Measurements from ENCODE around the gene DGKZ. TPM values are rescaled to one million over a fixed set of nuclear protein-coding genes. Genes with fewer than 3 reads are reported as not detected.
A peak's percentile ranks its signal among the peaks of the same experiment; 100 is the strongest.

DGKZ gene
- total and polyA plus RNA-seq, 8 donors = 34.6 to 65.1 (median 40.0) TPM

DNA sequence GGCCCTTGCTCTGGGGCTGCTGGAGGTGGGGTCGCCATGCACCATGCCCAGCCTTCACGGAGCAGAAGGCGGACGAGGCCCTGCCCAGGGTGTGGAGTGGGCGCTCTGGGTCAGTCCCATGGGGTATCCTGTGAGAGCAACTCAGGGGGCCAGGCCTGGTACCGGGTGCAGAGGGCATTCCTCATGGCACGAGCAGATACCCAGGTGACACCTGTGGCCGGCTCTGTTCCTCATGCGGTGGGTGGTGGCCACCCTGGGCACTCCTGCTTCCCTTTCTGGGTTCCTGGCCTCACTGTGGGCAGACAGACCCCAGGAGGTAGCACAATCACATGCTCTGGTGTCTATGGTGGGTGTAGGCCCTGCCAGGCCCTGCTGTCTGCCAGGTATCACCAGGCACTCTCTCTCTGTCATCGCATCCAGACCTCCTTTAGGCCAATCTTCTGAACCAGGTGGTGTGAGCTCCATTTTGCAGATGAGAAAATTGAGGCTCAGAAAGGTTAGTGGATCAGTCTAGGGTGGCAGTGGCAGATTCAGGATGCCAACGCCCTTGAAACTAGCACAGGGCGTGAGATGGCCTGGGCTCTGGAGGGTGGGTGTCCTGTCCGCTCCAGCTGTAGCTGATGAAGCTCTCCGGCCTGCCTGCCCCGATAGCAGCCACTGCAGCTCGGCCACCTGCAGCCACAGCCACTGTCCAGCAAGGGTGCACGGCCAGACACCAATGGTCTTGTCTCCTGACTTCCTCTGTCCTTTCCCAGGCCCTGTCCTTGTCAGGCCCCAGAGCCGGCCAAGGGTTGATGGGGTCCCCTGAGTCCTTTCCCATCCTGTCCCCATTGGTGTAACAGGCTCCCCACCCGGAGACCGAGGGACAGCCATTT lies 15.1 kb downstream of the DGKZ start:
- intact Hi-C loops (cut with DNase I) = no loop called here
- no peaks in the 10 kb centered on the region for H3K27me3 ChIP-seq
- H3K36me3 ChIP-seq = peaks cover 0 to 23% of the 10 kb centered on the region in 2 donors
- DNase-seq = peak in 1 of 4 donors; percentile 78
- H3K4me3 ChIP-seq = peak overlapping the region in 1 of 2 donors; percentile 38
- no peaks in the 10 kb centered on the region for H3K9me3 ChIP-seq
- peak overlapping the region; percentile 72 to 94 for H3K27ac ChIP-seq
- no peak for ATAC-seq
- peaks cover 17 to 85% of the 10 kb centered on the region in 2 donors for H3K4me1 ChIP-seq
- TF ChIP-seq CTCF (IDR thresholded peaks at IDR 0.05) = no peak

- peak overlapping the region; percentile 72 to 94 for H3K27ac ChIP-seq
- DNase-seq (peak in 2 of 4 donors; percentile 81 to 91), ATAC-seq (peak; percentile 71)
- peak overlapping the region in 1 of 2 donors; percentile 38 for H3K4me3 ChIP-seq
- intact Hi-C loops (cut with DNase I) = no loop called here
- no peaks in the 10 kb centered on the region for H3K9me3 ChIP-seq
- no peaks in the 10 kb centered on the region for H3K27me3 ChIP-seq
- H3K4me1 ChIP-seq = peaks cover 20 to 85% of the 10 kb centered on the region in 2 donors
- no peak for TF ChIP-seq CTCF (IDR thresholded peaks at IDR 0.05)
- H3K36me3 ChIP-seq = peaks cover 0 to 28% of the 10 kb centered on the region in 2 donors
Observed at GRCh38 chr11:46363031-46363407, 15.8 kb downstream of the DGKZ start.

DNA sequence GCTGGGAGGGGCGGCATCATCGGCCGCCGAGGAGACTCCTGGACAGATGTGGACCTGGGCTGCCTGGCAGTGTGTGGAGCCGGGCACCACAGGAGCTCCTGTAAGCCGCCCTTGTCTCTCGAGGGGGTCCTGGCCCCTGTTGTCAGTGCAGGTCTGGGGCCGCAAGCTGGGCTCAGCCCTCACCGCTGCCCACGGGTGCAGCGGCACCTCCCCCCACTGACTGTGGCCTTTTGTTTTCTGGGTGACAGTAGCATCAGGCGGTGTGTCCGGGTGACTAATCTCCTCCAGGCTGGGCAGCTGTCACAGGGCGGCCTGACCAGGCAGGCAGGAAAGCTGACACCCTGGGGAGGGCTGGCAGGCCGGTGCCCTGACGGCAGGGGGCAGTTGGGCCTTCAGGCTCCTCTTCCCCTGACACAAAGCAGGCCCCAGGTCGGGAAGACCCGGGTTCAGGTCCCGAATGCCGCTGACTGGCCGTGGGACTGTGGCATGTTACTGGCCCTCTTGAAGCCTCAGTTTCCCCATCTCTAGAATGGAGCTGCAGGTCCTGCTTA lies 16.3 kb downstream of the DGKZ start:
- Histone ChIP-seq H3K9me3 (no peaks in the 10 kb centered on the region), H3K4me1 (peaks cover 20 to 83% of the 10 kb centered on the region in 2 donors), H3K36me3 (peaks cover 0 to 33% of the 10 kb centered on the region in 2 donors), H3K4me3 (peak overlapping the region in 1 of 2 donors; percentile 38), H3K27ac (peak overlapping the region in 1 of 2 donors; percentile 94), H3K27me3 (no peaks in the 10 kb centered on the region)
- peak; percentile 25 for ATAC-seq
- intact Hi-C loops (cut with DNase I) = no loop called here
- DNase-seq = peak in 1 of 4 donors; percentile 82
- TF ChIP-seq CTCF (IDR thresholded peaks at IDR 0.05) = no peak

- Histone ChIP-seq H3K4me1 (peaks cover 20 to 77% of the 10 kb centered on the region in 2 donors), H3K36me3 (peaks cover 0 to 39% of the 10 kb centered on the region in 2 donors), H3K27me3 (no peaks in the 10 kb centered on the region), H3K27ac (peak overlapping the region in 1 of 2 donors; percentile 94), H3K9me3 (no peaks in the 10 kb centered on the region), H3K4me3 (no peak overlapping the region)
- ATAC-seq (no peak), DNase-seq (peak in 1 of 4 donors; percentile 53)
- intact Hi-C loops (cut with DNase I) = no loop called here
- no peak for TF ChIP-seq CTCF (IDR thresholded peaks at IDR 0.05)
Observed at GRCh38 chr11:46364056-46364455, 16.8 kb downstream of the DGKZ start.

- peak in 1 of 4 donors; percentile 45 for DNase-seq
- H3K9me3 ChIP-seq = no peaks in the 10 kb centered on the region
- H3K4me1 ChIP-seq = peaks cover 20 to 72% of the 10 kb centered on the region in 2 donors
- H3K27ac ChIP-seq = peak overlapping the region in 1 of 2 donors; percentile 28
- no peak for ATAC-seq
- no peaks in the 10 kb centered on the region for H3K27me3 ChIP-seq
- peaks cover 0 to 46% of the 10 kb centered on the region in 2 donors for H3K36me3 ChIP-seq
- no peak for TF ChIP-seq CTCF (IDR thresholded peaks at IDR 0.05)
- intact Hi-C loops (cut with DNase I) = no loop called here
- no peak overlapping the region for H3K4me3 ChIP-seq
Observed at GRCh38 chr11:46364791-46365190, 17.5 kb downstream of the DGKZ start.

Data from left lung (tissue), 10 donors.